Measurements from ENCODE around the gene APBA2.

APBA2 gene

GRCh38 chr15:28991236-28992171 is 105.7 kb downstream of the APBA2 start:
- no peak for FAIRE-seq

DNA sequence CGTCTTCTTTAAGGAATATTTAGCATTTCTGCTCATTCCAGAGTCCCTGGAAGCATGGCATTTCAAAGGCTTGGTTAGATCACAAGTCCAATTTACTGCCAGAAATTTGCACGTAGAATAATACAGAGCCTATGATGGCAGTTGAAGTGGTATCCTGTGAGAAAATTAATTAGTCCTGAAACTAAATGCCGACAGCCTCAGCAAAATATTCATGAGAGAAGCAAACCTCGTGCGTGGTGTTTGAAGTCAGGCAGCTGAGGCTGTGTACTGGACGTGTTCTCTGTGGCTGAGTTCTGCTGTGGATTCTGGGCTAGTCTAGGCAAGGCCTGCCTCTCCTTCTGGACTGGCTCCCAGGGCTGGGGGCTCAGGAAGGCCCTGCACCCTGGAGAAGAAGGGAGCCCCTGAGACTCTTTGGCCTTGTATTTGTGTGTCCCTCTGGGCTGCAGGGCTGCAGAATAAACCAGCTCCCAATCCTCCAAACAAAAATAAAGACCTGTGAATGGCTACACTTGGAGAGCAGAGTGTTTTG is 106.6 kb downstream of the APBA2 start:
- DNase-seq (ENCODE audit: extremely low spot score, insufficient read length, low read depth) = no peak
- FAIRE-seq = no peak

More at GRCh38 chr15:28991236-28992171, 105.7 kb downstream of the APBA2 start:
- DNase-seq (ENCODE audit: extremely low spot score, insufficient read length, low read depth) = no peak

DNA sequence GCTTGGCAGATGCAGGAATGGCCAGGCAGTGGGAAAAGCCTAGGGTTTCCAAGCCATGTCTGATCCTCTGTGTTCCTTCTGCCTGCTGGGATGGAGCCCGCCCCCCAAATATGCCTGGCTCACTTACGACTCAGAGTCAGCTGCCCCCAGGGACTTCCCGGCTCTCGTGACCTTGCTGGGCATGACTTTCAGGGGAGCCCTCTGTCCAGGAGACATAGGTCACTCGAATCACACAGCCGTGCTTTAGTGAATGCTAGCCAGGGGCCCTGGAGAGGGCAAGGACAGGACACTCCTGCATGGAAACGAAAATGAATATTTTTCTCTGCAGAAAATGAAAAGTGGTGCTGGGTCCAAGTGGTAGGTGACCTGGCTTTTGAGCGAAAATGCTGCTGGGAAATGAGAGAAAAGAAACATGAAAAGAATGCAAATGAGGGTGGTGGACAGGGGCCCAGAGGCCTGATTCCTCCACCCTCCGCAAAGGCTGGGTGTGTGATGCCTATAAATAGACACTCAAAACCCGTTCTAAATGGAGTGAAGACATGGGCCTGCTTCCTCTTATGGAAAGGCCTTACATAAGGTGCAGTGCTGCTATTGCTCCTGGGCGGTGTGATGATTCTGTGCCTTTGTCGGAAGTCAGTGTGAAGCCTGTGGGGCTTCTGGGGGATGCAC is 107.4 kb downstream of the APBA2 start:
- DNase-seq (ENCODE audit: extremely low spot score, insufficient read length, low read depth) = no peak
- FAIRE-seq = no peak

- DNase-seq (ENCODE audit: extremely low spot score, insufficient read length, low read depth) = no peak
- FAIRE-seq = no peak
These were observed 107.9 kb downstream of the APBA2 start for GRCh38 chr15:28993720-28994053.

DNA sequence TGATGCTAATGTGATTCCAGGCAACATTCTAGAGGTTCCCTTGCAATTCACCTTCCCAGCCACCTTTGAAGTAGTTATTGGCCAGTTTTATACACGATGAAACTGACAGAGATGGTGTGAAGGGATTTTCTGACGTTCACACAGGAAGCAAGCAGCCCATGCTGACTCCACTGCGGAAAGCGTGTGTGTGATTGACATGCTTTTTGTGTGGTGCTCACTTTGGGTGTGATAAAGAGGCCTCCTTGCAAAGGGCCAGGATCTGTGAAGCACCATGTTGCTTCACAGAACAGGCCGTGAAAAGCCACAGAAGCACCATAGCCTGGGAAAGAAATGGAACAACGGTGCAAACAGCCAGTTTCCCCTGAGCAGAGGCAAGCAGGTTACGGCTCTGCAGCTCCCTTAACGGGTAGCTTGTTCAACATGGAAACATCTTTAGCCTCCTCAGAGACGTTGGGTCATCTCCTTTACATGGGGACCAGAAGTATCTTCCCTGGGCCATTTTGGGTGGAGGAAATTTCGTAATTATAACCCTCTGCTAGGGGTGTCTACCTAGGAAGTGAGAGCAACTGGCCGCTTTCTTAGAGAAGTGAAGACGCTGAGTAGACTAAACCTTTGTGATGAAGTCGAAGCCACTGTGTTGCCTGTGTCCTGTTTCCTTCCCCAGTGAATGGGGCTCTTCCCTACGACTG is 108.5 kb downstream of the APBA2 start:
- no peak for FAIRE-seq
- no peak for DNase-seq (ENCODE audit: extremely low spot score, insufficient read length, low read depth)

GRCh38 chr15:28994831-28995596 is 109.2 kb downstream of the APBA2 start:
- DNase-seq (ENCODE audit: extremely low spot score, insufficient read length, low read depth) (no peak), FAIRE-seq (no peak)

DNA sequence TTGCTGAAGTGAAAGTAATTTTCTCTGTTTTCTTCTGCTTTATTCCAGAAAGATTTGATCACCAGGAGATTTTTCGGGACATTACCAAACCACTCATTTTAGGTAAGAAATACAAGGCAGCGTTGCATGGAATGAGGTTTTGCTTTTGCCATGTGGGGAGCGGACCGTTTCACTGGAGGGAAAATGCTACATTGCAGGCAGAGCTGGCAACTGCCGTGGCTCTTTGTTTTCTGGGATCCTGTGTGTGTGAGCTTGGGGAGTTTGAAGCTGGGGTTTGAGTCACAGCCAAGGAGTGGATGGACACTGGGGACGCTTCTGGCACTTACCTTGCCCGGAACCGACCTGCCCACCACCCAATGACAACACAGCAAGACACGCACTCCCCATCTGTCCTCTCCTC is 109.9 kb downstream of the APBA2 start:
- DNase-seq (ENCODE audit: extremely low spot score, insufficient read length, low read depth) (no peak), FAIRE-seq (no peak)

- DNase-seq (ENCODE audit: extremely low spot score, insufficient read length, low read depth) (no peak), FAIRE-seq (no peak)
These were observed 110.5 kb downstream of the APBA2 start for GRCh38 chr15:28996289-28996688.

GRCh38 chr15:28996953-28997352 is 111.2 kb downstream of the APBA2 start:
- FAIRE-seq (no peak), DNase-seq (ENCODE audit: extremely low spot score, insufficient read length, low read depth) (no peak)

GRCh38 chr15:28997791-28998190 is 112.0 kb downstream of the APBA2 start:
- DNase-seq (ENCODE audit: extremely low spot score, insufficient read length, low read depth) = no peak
- no peak for FAIRE-seq

- FAIRE-seq (no peak), DNase-seq (ENCODE audit: extremely low spot score, insufficient read length, low read depth) (no peak)
These were observed 112.7 kb downstream of the APBA2 start for GRCh38 chr15:28998511-28998910.

DNA sequence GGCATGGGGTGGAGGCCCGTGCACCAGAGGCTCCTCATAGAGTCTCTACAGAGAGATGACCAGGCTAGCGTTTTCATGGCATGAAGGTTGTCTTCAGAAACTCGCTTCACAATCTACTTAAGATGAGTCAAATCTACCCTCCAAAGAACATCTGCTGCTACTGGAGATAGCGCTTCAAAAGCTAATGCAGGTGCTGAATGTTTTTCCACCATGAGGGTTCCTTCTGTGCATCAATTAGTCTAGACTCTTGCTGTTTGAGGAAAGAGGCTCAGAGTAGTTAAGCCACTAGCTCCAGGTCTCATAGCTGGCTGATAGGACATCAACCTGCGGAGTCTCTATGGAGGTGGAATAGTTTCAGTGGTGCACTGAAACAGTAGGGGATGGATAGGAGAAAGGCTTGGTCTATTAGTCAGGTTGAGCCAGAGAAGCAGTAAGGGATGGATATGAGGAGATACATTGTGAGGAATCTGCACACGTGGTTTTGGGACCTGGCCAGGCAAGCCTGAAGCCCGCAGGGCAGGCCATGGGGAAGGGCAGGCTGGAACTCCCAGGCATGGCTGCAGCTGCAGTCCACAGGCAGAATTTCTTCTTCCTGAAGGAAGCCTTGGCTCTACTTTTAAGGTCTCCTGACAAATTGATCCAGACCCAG is 117.5 kb downstream of the APBA2 start:
- DNase-seq (ENCODE audit: extremely low spot score, insufficient read length, low read depth) (no peak), FAIRE-seq (no peak)

DNA sequence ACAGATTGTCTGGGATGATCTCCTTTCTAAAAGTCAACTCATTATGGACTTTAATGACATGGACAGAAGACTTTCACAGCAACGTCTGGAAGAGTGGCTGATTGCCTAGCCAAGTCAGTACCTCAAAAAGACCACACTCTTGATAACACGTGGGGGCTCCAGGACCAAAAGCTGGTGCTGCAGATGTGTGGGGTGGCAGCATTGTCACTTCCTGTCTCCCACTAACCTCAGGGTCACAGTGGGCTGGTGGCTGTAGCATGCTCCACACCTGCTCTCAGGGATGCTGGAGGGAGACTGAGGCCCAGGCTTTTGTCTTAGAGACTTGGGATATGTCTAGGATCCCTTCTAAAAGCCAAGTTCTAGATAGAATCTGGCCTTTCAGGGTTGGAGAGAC is 118.1 kb downstream of the APBA2 start:
- DNase-seq (ENCODE audit: extremely low spot score, insufficient read length, low read depth) = no peak
- no peak for FAIRE-seq

DNA sequence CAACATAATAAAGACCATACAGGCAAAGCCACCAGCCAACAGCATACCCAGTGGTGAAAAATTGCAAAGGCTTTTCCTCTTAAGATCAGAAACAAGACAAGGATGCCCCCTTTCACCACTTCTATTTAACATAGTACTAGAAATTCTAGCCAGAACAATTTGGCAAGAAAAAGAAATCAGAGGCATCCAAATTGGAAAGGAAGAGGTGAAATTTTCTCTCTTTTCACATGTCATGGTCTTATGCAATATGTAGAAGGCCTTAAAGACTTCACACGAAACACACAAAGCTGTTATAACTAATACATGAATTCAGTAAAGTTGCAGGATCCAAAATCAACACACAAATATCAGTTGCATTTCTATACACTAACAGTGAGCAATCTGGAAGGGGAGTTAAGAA is 120.2 kb downstream of the APBA2 start:
- DNase-seq (ENCODE audit: extremely low spot score, insufficient read length, low read depth) = no peak
- no peak for FAIRE-seq

GRCh38 chr15:29008846-29009245 is 123.1 kb downstream of the APBA2 start:
- FAIRE-seq (no peak), DNase-seq (ENCODE audit: extremely low spot score, insufficient read length, low read depth) (no peak)

- no peak for FAIRE-seq
These were observed 126.3 kb downstream of the APBA2 start for GRCh38 chr15:29012097-29012496.

DNA sequence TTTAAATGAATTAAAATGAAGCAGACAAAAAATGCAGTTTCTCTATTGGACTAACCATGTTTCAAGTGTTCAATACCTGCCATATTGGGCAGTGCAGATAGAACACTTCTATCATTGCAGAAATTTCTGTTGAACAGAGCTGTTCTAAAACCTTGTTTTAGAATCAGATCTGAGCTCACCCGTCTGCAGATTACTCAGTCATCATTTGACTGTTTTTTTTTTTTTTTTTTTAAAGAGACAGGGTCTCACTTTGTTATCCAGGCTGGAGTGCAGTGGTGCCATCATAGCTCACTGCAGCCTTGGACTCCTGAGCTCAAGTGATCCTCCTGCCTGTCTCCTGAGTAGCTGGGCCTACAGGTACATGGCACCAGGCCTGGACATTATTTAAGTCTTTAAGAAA is 128.7 kb downstream of the APBA2 start:
- DNase-seq (ENCODE audit: extremely low spot score, insufficient read length, low read depth) (no peak), FAIRE-seq (no peak)

More at GRCh38 chr15:29012097-29012496, 126.3 kb downstream of the APBA2 start:
- no peak for DNase-seq (ENCODE audit: extremely low spot score, insufficient read length, low read depth)

GRCh38 chr15:29016518-29016917 is 130.7 kb downstream of the APBA2 start:
- FAIRE-seq (no peak), DNase-seq (ENCODE audit: extremely low spot score, insufficient read length, low read depth) (no peak)

DNA sequence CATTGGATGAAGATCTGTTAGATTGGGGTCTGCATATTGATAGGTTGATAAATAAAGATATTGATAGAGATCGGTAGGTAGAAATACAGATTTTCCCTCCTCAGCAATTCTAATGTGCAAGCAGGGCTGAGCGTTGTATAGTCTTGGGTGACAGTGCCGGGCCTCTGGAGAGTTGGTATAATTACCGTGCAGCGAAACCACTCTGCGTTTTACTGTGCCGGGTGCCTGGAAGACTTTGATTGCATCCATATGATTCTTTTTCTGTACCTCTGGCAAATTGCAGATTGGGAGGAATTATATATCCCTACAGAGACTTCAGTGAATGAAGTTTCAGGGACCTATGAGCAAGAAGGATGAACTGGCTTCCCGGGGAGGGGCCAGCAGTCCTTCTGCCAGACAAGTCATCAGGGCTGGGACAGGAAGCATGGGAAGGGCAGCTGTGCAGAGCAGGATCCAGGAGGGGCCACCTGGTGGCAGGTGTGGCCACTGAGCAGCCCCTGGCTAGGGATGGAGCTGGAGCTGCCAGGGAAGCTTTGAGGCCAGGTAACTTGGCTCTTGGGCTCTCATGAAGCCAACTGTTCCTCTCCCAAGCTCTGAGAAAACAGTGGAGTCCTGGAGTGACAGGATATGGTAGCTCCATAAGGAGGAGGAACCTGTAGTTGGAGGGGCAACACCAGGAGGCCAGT is 132.5 kb downstream of the APBA2 start:
- FAIRE-seq = no peak
- DNase-seq (ENCODE audit: extremely low spot score, insufficient read length, low read depth) = no peak

Data from GM18507 (cell line).